MCF 10A (cell line): ENCODE results near the gene NKIRAS2. TPM values are rescaled to one million over a fixed set of nuclear protein-coding genes. Genes with fewer than 3 reads are reported as not detected.

Experiments
- BruUV-seq: library from RNA; stranded (reverse); fragments of 400-500 nt; replicated peaks from 2 replicates; lab custom pipeline; 2021; lab: Mats Ljungman, UMichigan
- CTCF ChIA-PET: fragments of 300-600 bp; sonication (Branson Sonifier 250); formaldehyde crosslinking; extraction: SDS; loops from one replicate; lab custom pipeline; 2021; ENCODE audit warnings: antibody characterized with exemption, inconsistent platforms; lab: Yijun Ruan, JAX
- POLR2A ChIA-PET: fragments of 300-600, 350-650 bp; sonication (Branson Sonifier 250); formaldehyde crosslinking; extraction: SDS; loops from one replicate; lab custom pipeline; 2020; ENCODE audit warnings: antibody characterized with exemption, inconsistent platforms; lab: Yijun Ruan, JAX
- DNase-seq: peaks from one replicate; pipeline ENCODE4 v3.0.0-alpha.2; 2018; ENCODE audit not compliant: unreplicated experiment
- H3K27ac Mint-ChIP-seq: one replicate; pipeline ENCODE4 v1.8.0; 2022; ENCODE audit warnings: mild to moderate bottlenecking, low read depth, mixed read lengths; ENCODE audit not compliant: unreplicated experiment
- H3K27me3 Mint-ChIP-seq: one replicate; pipeline ENCODE4 v1.8.0; 2022; ENCODE audit warnings: mixed read lengths; ENCODE audit not compliant: insufficient read depth, unreplicated experiment
- H3K36me3 Mint-ChIP-seq: one replicate; pipeline ENCODE4 v1.8.0; 2022; ENCODE audit warnings: mild to moderate bottlenecking, moderate library complexity, mixed read lengths; ENCODE audit not compliant: insufficient read depth, unreplicated experiment
- H3K4me1 Mint-ChIP-seq: one replicate; pipeline ENCODE4 v1.8.0; 2022; ENCODE audit warnings: mixed read lengths; ENCODE audit not compliant: insufficient read depth, unreplicated experiment
- H3K4me3 Mint-ChIP-seq: one replicate; pipeline ENCODE4 v1.8.0; 2022; ENCODE audit warnings: mild to moderate bottlenecking, moderate library complexity, mixed read lengths; ENCODE audit not compliant: unreplicated experiment
- H3K9me3 Mint-ChIP-seq: one replicate; pipeline ENCODE4 v1.8.0; 2022; ENCODE audit warnings: mixed read lengths; ENCODE audit not compliant: unreplicated experiment
- CTCF ChIP-seq: fragments of 200-600 bp; IDR thresholded peaks from one replicate; pipeline ENCODE4 v1.8.0; 2022; ENCODE audit warnings: antibody characterized with exemption, mild to moderate bottlenecking; ENCODE audit not compliant: unreplicated experiment
- intact Hi-C: fragments of 100-400 bp; cut with micrococcal nuclease; formaldehyde crosslinking; loops from 2 replicates; pipeline ENCODE4 v1.14.1; 2022
- total RNA-seq: library from RNA; stranded (reverse); gene quantifications from 2 replicates; pipeline ENCODE4 v1.2.3, GENCODE V29; 2022

NKIRAS2 gene
- total RNA-seq, 1 experiment from 2014 or later = 34.1 TPM

- intact Hi-C loops = no loop called here
- no peak overlapping the region for H3K4me3 Mint-ChIP-seq
- no peaks in the 10 kb centered on the region for H3K36me3 Mint-ChIP-seq
- H3K9me3 Mint-ChIP-seq = no peaks in the 10 kb centered on the region
- H3K27ac Mint-ChIP-seq = no peak overlapping the region
- CTCF ChIA-PET = no interaction called here
- no TSS peak for BruUV-seq
- no peak for DNase-seq
- peaks cover 12% of the 10 kb centered on the region for H3K27me3 Mint-ChIP-seq
- no peak for TF ChIP-seq CTCF
- H3K4me1 Mint-ChIP-seq = no peaks in the 10 kb centered on the region
- POLR2A ChIA-PET = no interaction called here
These were observed 52.7 kb downstream of the NKIRAS2 start for GRCh38 chr17:42072323-42073187.

Other genes starting within 250 kb of the NKIRAS2 start
- gene JUP, start 233.4 kb upstream of the NKIRAS2 start, total RNA-seq = 112 and 131 TPM in 2 replicates
- 36.4 and 41.5 TPM in 2 replicates for gene P3H4, start 208.1 kb upstream of the NKIRAS2 start, total RNA-seq
- 142 and 159 TPM in 2 replicates for gene FKBP10, start 207.1 kb upstream of the NKIRAS2 start, total RNA-seq
- 59.8 and 65.1 TPM in 2 replicates for gene NT5C3B, start 183.9 kb upstream of the NKIRAS2 start, total RNA-seq
- not detected in 2 replicates for gene KLHL10, start 182.3 kb upstream of the NKIRAS2 start, total RNA-seq
- gene KLHL11, start 154.7 kb upstream of the NKIRAS2 start, total RNA-seq = 19.1 and 22.3 TPM in 2 replicates
- gene ACLY, start 101.1 kb upstream of the NKIRAS2 start, total RNA-seq = 67.7 and 67.9 TPM in 2 replicates
- gene ODAD4, start 89.5 kb upstream of the NKIRAS2 start, total RNA-seq = 0.96 and 1.3 TPM in 2 replicates
- gene CNP, start 53.3 kb upstream of the NKIRAS2 start, total RNA-seq = 42.6 and 46.2 TPM in 2 replicates
- gene DNAJC7, start 2.7 kb upstream of the NKIRAS2 start, total RNA-seq = 112 and 130 TPM in 2 replicates
- 0.72 and 0.81 TPM in 2 replicates for gene C17orf113, start 30.5 kb downstream of the NKIRAS2 start, total RNA-seq
- gene ZNF385C, start 78.4 kb downstream of the NKIRAS2 start, total RNA-seq = 0.26 and 0.44 TPM in 2 replicates
- 2.8 and 4.2 TPM in 2 replicates for gene DHX58, start 92.6 kb downstream of the NKIRAS2 start, total RNA-seq
- gene KAT2A, start 101.3 kb downstream of the NKIRAS2 start, total RNA-seq = 37.4 and 44.6 TPM in 2 replicates
- gene HSPB9, start 102.7 kb downstream of the NKIRAS2 start, total RNA-seq = not detected in 2 replicates
- gene RAB5C, start 134.9 kb downstream of the NKIRAS2 start, total RNA-seq = 101 and 119 TPM in 2 replicates
- gene KCNH4, start 161.1 kb downstream of the NKIRAS2 start, total RNA-seq = not detected in 2 replicates
- not detected in 2 replicates for gene HCRT, start 165.4 kb downstream of the NKIRAS2 start, total RNA-seq
- gene GHDC, start 174.4 kb downstream of the NKIRAS2 start, total RNA-seq = 6.8 and 8.9 TPM in 2 replicates